ENCODE measurements around the gene GMDS.

The GMDS gene

GRCh38 chr6:2178125-2178524 lies 67.3 kb downstream of the GMDS start:
- no peak for DNase-seq (ENCODE audit: low spot score)

- DNase-seq (ENCODE audit: low spot score) = no peak
These were observed 69.6 kb downstream of the GMDS start for GRCh38 chr6:2175825-2176224.

- no peak for DNase-seq (ENCODE audit: low spot score)
These were observed 72.0 kb downstream of the GMDS start for GRCh38 chr6:2173203-2173961.

- no peak for DNase-seq (ENCODE audit: low spot score)
These were observed 73.7 kb downstream of the GMDS start for GRCh38 chr6:2171728-2172127.

- no peak for DNase-seq (ENCODE audit: low spot score)
These were observed 76.9 kb downstream of the GMDS start for GRCh38 chr6:2168480-2168879.

- DNase-seq (ENCODE audit: low spot score) = no peak
These were observed 78.7 kb downstream of the GMDS start for GRCh38 chr6:2166717-2167116.

GRCh38 chr6:2165286-2165685 lies 80.1 kb downstream of the GMDS start:
- DNase-seq (ENCODE audit: low spot score) = no peak

GRCh38 chr6:2164481-2164880 lies 80.9 kb downstream of the GMDS start:
- no peak for DNase-seq (ENCODE audit: low spot score)

- DNase-seq (ENCODE audit: low spot score) = no peak
These were observed 83.3 kb downstream of the GMDS start for GRCh38 chr6:2162079-2162445.

- DNase-seq (ENCODE audit: low spot score) = peak; percentile 35
These were observed 86.7 kb downstream of the GMDS start for GRCh38 chr6:2158596-2159271.

- DNase-seq (ENCODE audit: low spot score) = peak; percentile 83
These were observed 87.8 kb downstream of the GMDS start for GRCh38 chr6:2157441-2158127.

GRCh38 chr6:2155206-2155605 lies 90.2 kb downstream of the GMDS start:
- no peak for DNase-seq (ENCODE audit: low spot score)

GRCh38 chr6:2149361-2150006 lies 95.9 kb downstream of the GMDS start:
- no peak for DNase-seq (ENCODE audit: low spot score)

GRCh38 chr6:2148748-2149147 lies 96.7 kb downstream of the GMDS start:
- DNase-seq (ENCODE audit: low spot score) = no peak

- DNase-seq (ENCODE audit: low spot score) = no peak
These were observed 97.5 kb downstream of the GMDS start for GRCh38 chr6:2147766-2148448.

GRCh38 chr6:2147261-2147660 lies 98.1 kb downstream of the GMDS start:
- no peak for DNase-seq (ENCODE audit: low spot score)

- DNase-seq (ENCODE audit: low spot score) = no peak
These were observed 101.2 kb downstream of the GMDS start for GRCh38 chr6:2144210-2144609.

GRCh38 chr6:2141644-2142290 lies 103.6 kb downstream of the GMDS start:
- peak; percentile 90 for DNase-seq (ENCODE audit: low spot score)

GRCh38 chr6:2140438-2141128 lies 104.8 kb downstream of the GMDS start:
- DNase-seq (ENCODE audit: low spot score) = no peak

- no peak for DNase-seq (ENCODE audit: low spot score)
These were observed 110.0 kb downstream of the GMDS start for GRCh38 chr6:2135401-2135800.

- DNase-seq (ENCODE audit: low spot score) = no peak
These were observed 110.9 kb downstream of the GMDS start for GRCh38 chr6:2134554-2134953.

All from COLO829 (cell line).